ENCODE measurements around the gene GPER1. TPM values are rescaled to one million over a fixed set of nuclear protein-coding genes. Genes with fewer than 3 reads are reported as not detected.
A peak's percentile ranks its signal among the peaks of the same experiment; 100 is the strongest.

GPER1 gene
- polyA plus RNA-seq, 1 donor (not counting 4 experiments of a cell fraction or from before 2014, with no cell fraction given), result 0.05 TPM

GRCh38 chr7:1044189-1045068 lies 43.5 kb upstream of the GPER1 start, which contains the start of gene GPR146:
GPR146 (plus strand) TSS chr7:1044546; CDS start chr7:1057516, 12,970 bp downstream.
- TF ChIP-seq EZH2 (IDR thresholded peaks at IDR 0.05; ENCODE audit: low read length) (no peak), CTCF (optimal IDR thresholded peaks at IDR 0.05 in 1 of 3, IDR thresholded peaks at IDR 0.05 in 1 of 3, conservative IDR thresholded peaks at IDR 0.05 in 1 of 3; ENCODE audit: extremely low read depth in 1 of 3, insufficient read depth in 2 of 3, low read length in 3 of 3) (peak; percentile 50 to 72 (median 58))
- no peaks in the 10 kb centered on the region for H3K9me3 ChIP-seq (ENCODE audit: control insufficient read depth, low read depth, low read length)
- H3K9me1 ChIP-seq (ENCODE audit: control insufficient read depth, extremely low read depth, insufficient read depth, low read length), result no peaks in the 10 kb centered on the region
- dilution Hi-C loops (cut with MboI; ENCODE audit: extremely low pct_ligation_motif_present, low sequenced_read_pairs), result no loop called here
- peak within 1 kb of the TSS; percentile 32 for H2AFZ ChIP-seq (ENCODE audit: control insufficient read depth, low read length)
- DNase-seq (ENCODE audit: low read depth, low spot score), result peak; percentile 57
- peak within 1 kb of the TSS; percentile 46 to 67 (median 62) for H3K4me3 ChIP-seq (ENCODE audit: control insufficient read depth in 2 of 3, extremely low read depth in 1 of 3, insufficient read depth in 2 of 3, low read depth in 1 of 3, low read length in 3 of 3)
- peaks cover 12% of the 10 kb centered on the region for H4K20me1 ChIP-seq (ENCODE audit: control insufficient read depth, extremely low read depth, insufficient read depth, low read length)
- H3K36me3 ChIP-seq (ENCODE audit: control insufficient read depth in 2 of 2, extremely low read depth in 1 of 2, insufficient read depth in 2 of 2, low read length in 2 of 2), result no peaks in the 10 kb centered on the region
- H3K79me2 ChIP-seq (ENCODE audit: control insufficient read depth, insufficient read depth, low read length), result peaks cover 13% of the 10 kb centered on the region
- H3K4me1 ChIP-seq (ENCODE audit: control insufficient read depth, extremely low read depth, insufficient read depth, low read length), result peaks cover 13% of the 10 kb centered on the region
- no peak for FAIRE-seq
- H3K9ac ChIP-seq (ENCODE audit: control insufficient read depth, extremely low read depth, insufficient read depth, low read length), result peak within 1 kb of the TSS; percentile 68
- peak within 1 kb of the TSS; percentile 59 for H3K27ac ChIP-seq (ENCODE audit: control insufficient read depth, insufficient read depth, low read length)
- no peaks in the 10 kb centered on the region for H3K27me3 ChIP-seq (ENCODE audit: control insufficient read depth, extremely low read depth, insufficient read depth, low read length)
- H3K4me2 ChIP-seq (ENCODE audit: control insufficient read depth, extremely low read depth, insufficient read depth, low read depth, low read length), result peak within 1 kb of the TSS; percentile 92

GRCh38 chr7:1045069-1046063 lies 42.5 kb upstream of the GPER1 start:
- Histone ChIP-seq H4K20me1 (ENCODE audit: control insufficient read depth, extremely low read depth, insufficient read depth, low read length) (peaks cover 12% of the 10 kb centered on the region), H3K79me2 (ENCODE audit: control insufficient read depth, insufficient read depth, low read length) (peaks cover 13% of the 10 kb centered on the region), H3K4me2 (ENCODE audit: control insufficient read depth, extremely low read depth, insufficient read depth, low read depth, low read length) (peak overlapping the region; percentile 72), H3K4me1 (ENCODE audit: control insufficient read depth, extremely low read depth, insufficient read depth, low read length) (peaks cover 13% of the 10 kb centered on the region), H3K9me3 (ENCODE audit: control insufficient read depth, low read depth, low read length) (no peaks in the 10 kb centered on the region), H3K27me3 (ENCODE audit: control insufficient read depth, extremely low read depth, insufficient read depth, low read length) (no peaks in the 10 kb centered on the region), H3K4me3 (ENCODE audit: control insufficient read depth in 2 of 3, extremely low read depth in 1 of 3, insufficient read depth in 2 of 3, low read depth in 1 of 3, low read length in 3 of 3) (no peak overlapping the region), H3K9ac (ENCODE audit: control insufficient read depth, extremely low read depth, insufficient read depth, low read length) (no peak overlapping the region), H3K27ac (ENCODE audit: control insufficient read depth, insufficient read depth, low read length) (no peak overlapping the region), H3K36me3 (ENCODE audit: control insufficient read depth in 2 of 2, extremely low read depth in 1 of 2, insufficient read depth in 2 of 2, low read length in 2 of 2) (no peaks in the 10 kb centered on the region), H2AFZ (ENCODE audit: control insufficient read depth, low read length) (no peak overlapping the region), H3K9me1 (ENCODE audit: control insufficient read depth, extremely low read depth, insufficient read depth, low read length) (no peaks in the 10 kb centered on the region)
- dilution Hi-C loops (cut with MboI; ENCODE audit: extremely low pct_ligation_motif_present, low sequenced_read_pairs), result no loop called here
- FAIRE-seq, result no peak
- no peak for DNase-seq (ENCODE audit: low read depth, low spot score)
- TF ChIP-seq EZH2 (IDR thresholded peaks at IDR 0.05; ENCODE audit: low read length) (no peak), CTCF (optimal IDR thresholded peaks at IDR 0.05 in 1 of 3, IDR thresholded peaks at IDR 0.05 in 1 of 3, conservative IDR thresholded peaks at IDR 0.05 in 1 of 3; ENCODE audit: extremely low read depth in 1 of 3, insufficient read depth in 2 of 3, low read length in 3 of 3) (no peak)
